Stimulated activated naive CD8-positive, alpha-beta T cell treated with anti-CD3 and anti-CD28 coated beads, Interleukin-15, Interleukin-2, amounts not matched to agents 100 U/mL and 50 U/mL, for 24 hours (primary cell): ENCODE results near the gene SUCLA2.
"Not testable (repeated sequence)": the region's sequence is repeated elsewhere in the genome, so short reads cannot be mapped to it uniquely, and the experiment has no call there.

Experiments used
- ATAC-seq: fragments of 150-1000 bp; cut with Tn5 transposase; one replicate; pipeline ENCODE4 v1.10.0; 2021
- DNase-seq: peaks from one replicate; pipeline ENCODE4 v3.0.0; 2021

Gene SUCLA2

GRCh38 chr13:48001114-48001881, at the start of gene SUCLA2:
TSS of gene SUCLA2 (minus strand) at chr13:48001273. CDS start at chr13:48001269, 4 bp downstream.
- peak; percentile 100 for ATAC-seq
- peak; percentile 95 for DNase-seq

- no peak for DNase-seq
- no peak for ATAC-seq
These were observed 49.5 kb upstream of the SUCLA2 start for GRCh38 chr13:48050550-48050949.

- ATAC-seq = peak; percentile 71
- no peak for DNase-seq
These were observed 42.9 kb upstream of the SUCLA2 start for GRCh38 chr13:48043789-48044503.

- no peak for ATAC-seq
- no peak for DNase-seq
These were observed 41.8 kb upstream of the SUCLA2 start for GRCh38 chr13:48042894-48043293.

- DNase-seq (no peak), ATAC-seq (no peak)
These were observed 39.8 kb upstream of the SUCLA2 start for GRCh38 chr13:48040896-48041295.

- ATAC-seq (no peak), DNase-seq (no peak)
These were observed 39.0 kb upstream of the SUCLA2 start for GRCh38 chr13:48040049-48040448.

- DNase-seq (no peak), ATAC-seq (no peak)
These were observed 37.7 kb upstream of the SUCLA2 start for GRCh38 chr13:48038761-48039160.

GRCh38 chr13:48037346-48038173, 36.5 kb upstream of the SUCLA2 start, which contains the start of gene NUDT15:
TSS of gene NUDT15 (plus strand) at chr13:48037726. CDS start at chr13:48037747, 21 bp downstream.
- peak; percentile 96 for DNase-seq
- ATAC-seq = peak; percentile 95

GRCh38 chr13:48029859-48030258, 28.8 kb upstream of the SUCLA2 start:
- peak; percentile 19 for ATAC-seq

GRCh38 chr13:48028066-48028465, 27.0 kb upstream of the SUCLA2 start:
- ATAC-seq (no peak), DNase-seq (no peak)

More at GRCh38 chr13:48029859-48030258, 28.8 kb upstream of the SUCLA2 start:
- DNase-seq = no peak

GRCh38 chr13:48019796-48020195, 18.7 kb upstream of the SUCLA2 start:
- ATAC-seq (no peak), DNase-seq (no peak)

GRCh38 chr13:48018637-48019036, 17.6 kb upstream of the SUCLA2 start:
- DNase-seq (no peak), ATAC-seq (no peak)

- ATAC-seq (no peak), DNase-seq (no peak)
These were observed 13.3 kb upstream of the SUCLA2 start for GRCh38 chr13:48014359-48014758.

- DNase-seq = no peak
- ATAC-seq = no peak
These were observed 11.6 kb upstream of the SUCLA2 start for GRCh38 chr13:48012668-48013067.

GRCh38 chr13:48010698-48011097, 9.6 kb upstream of the SUCLA2 start:
- ATAC-seq (no peak), DNase-seq (no peak)

GRCh38 chr13:48009284-48009683, 8.2 kb upstream of the SUCLA2 start:
- ATAC-seq (no peak), DNase-seq (no peak)

GRCh38 chr13:48006396-48006795, 5.3 kb upstream of the SUCLA2 start:
- ATAC-seq (no peak), DNase-seq (no peak)

- no peak for DNase-seq
- ATAC-seq = no peak
These were observed 3.1 kb upstream of the SUCLA2 start for GRCh38 chr13:48004201-48004600.

- not testable (repeated sequence) for ATAC-seq
These were observed 926 bp upstream of the SUCLA2 start for GRCh38 chr13:48001999-48002398.

GRCh38 chr13:48000559-48001113, 437 bp downstream of the SUCLA2 start:
- ATAC-seq = peak; percentile 25
- no peak for DNase-seq

More at GRCh38 chr13:48001999-48002398, 926 bp upstream of the SUCLA2 start:
- peak; percentile 3 for DNase-seq

- DNase-seq (no peak), ATAC-seq (no peak)
These were observed 1.1 kb downstream of the SUCLA2 start for GRCh38 chr13:47999973-48000372.

GRCh38 chr13:47997384-47997783, 3.7 kb downstream of the SUCLA2 start:
- DNase-seq = no peak
- no peak for ATAC-seq
